HG02610 (cell line): ENCODE measurements around the gene CXXC5.
"Not testable (repeated sequence)": the region's sequence is repeated elsewhere in the genome, so short reads cannot be mapped to it uniquely, and the experiment has no call there.

Source experiments
- ATAC-seq: cut with Tn5 transposase; IDR thresholded peaks from one replicate; pipeline ENCODE4 v1.9.1; 2021; ENCODE audit warnings: mild to moderate bottlenecking, moderate library complexity; ENCODE audit not compliant: unreplicated experiment

CXXC5 gene

GRCh38 chr5:139708877-139709581 lies 60.9 kb downstream of the CXXC5 start:
- no peak for ATAC-seq

- ATAC-seq = no peak
Observed at GRCh38 chr5:139709582-139710318, 61.6 kb downstream of the CXXC5 start.

- ATAC-seq = no peak
Observed at GRCh38 chr5:139710319-139711066, 62.3 kb downstream of the CXXC5 start.

GRCh38 chr5:139711067-139711905 lies 63.1 kb downstream of the CXXC5 start:
- ATAC-seq = no peak

GRCh38 chr5:139711906-139712224 lies 63.7 kb downstream of the CXXC5 start:
- no peak for ATAC-seq

GRCh38 chr5:139712412-139712811 lies 64.3 kb downstream of the CXXC5 start:
- ATAC-seq = no peak

GRCh38 chr5:139713898-139714297 lies 65.7 kb downstream of the CXXC5 start:
- ATAC-seq = not testable (repeated sequence)

GRCh38 chr5:139717221-139717620 lies 69.1 kb downstream of the CXXC5 start:
- no peak for ATAC-seq

GRCh38 chr5:139718403-139718802 lies 70.3 kb downstream of the CXXC5 start:
- not testable (repeated sequence) for ATAC-seq

GRCh38 chr5:139719970-139720369 lies 71.8 kb downstream of the CXXC5 start:
- not testable (repeated sequence) for ATAC-seq

GRCh38 chr5:139723986-139724587 lies 75.9 kb downstream of the CXXC5 start:
- ATAC-seq = no peak

GRCh38 chr5:139725073-139725830 lies 77.1 kb downstream of the CXXC5 start:
- ATAC-seq = no peak

- ATAC-seq = no peak
Observed at GRCh38 chr5:139726248-139726647, 78.1 kb downstream of the CXXC5 start.

- ATAC-seq = not testable (repeated sequence)
Observed at GRCh38 chr5:139727615-139728014, 79.5 kb downstream of the CXXC5 start.

- no peak for ATAC-seq
Observed at GRCh38 chr5:139731281-139731680, 83.1 kb downstream of the CXXC5 start.

GRCh38 chr5:139732019-139732418 lies 83.9 kb downstream of the CXXC5 start:
- ATAC-seq = no peak

- ATAC-seq = no peak
Observed at GRCh38 chr5:139733010-139733688, 85.0 kb downstream of the CXXC5 start.
